Duodenal mucosa (tissue), 2 donors: ENCODE data around the gene COL4A6.

Source experiments
- H3K27ac ChIP-seq: one replicate; pipeline ENCODE4 v1.7.0; 2013; ENCODE audit warnings: low read depth, low read length
- H3K27me3 ChIP-seq, 2 donors: one replicate each; pipeline ENCODE4 v1.7.0; 2013; ENCODE audit warnings: low read length in 2 of 2, control low read depth in 1 of 2; ENCODE audit not compliant: insufficient read depth in 2 of 2, control insufficient read depth in 1 of 2
- H3K36me3 ChIP-seq, 2 donors: one replicate each; pipeline ENCODE4 v1.7.0; 2013; ENCODE audit warnings: low read length in 2 of 2, control low read depth in 1 of 2; ENCODE audit not compliant: insufficient read depth in 2 of 2, control insufficient read depth in 1 of 2
- H3K4me1 ChIP-seq, 2 donors: one replicate each; pipeline ENCODE4 v1.7.0; 2013; ENCODE audit warnings: low read length in 2 of 2, control low read depth in 1 of 2; ENCODE audit not compliant: insufficient read depth in 2 of 2, control insufficient read depth in 1 of 2
- H3K4me3 ChIP-seq, 2 donors: one replicate each; pipeline ENCODE4 v1.7.0; 2013; ENCODE audit warnings: low read length in 2 of 2, low read depth in 1 of 2
- H3K9ac ChIP-seq, 2 donors: one replicate each; pipeline ENCODE4 v1.7.0; 2013; ENCODE audit warnings: low read length in 2 of 2, low read depth in 1 of 2
- H3K9me3 ChIP-seq, 2 donors: one replicate each; pipeline ENCODE4 v1.7.0; 2013; ENCODE audit warnings: low read length in 2 of 2, control low read depth in 1 of 2; ENCODE audit not compliant: control insufficient read depth in 1 of 2

The COL4A6 gene

GRCh38 chrX:108257556-108257955 lies 180.7 kb downstream of the COL4A6 start:
- H3K9me3 ChIP-seq = no peaks in the 10 kb centered on the region
- H3K27ac ChIP-seq = no peak overlapping the region
- H3K36me3 ChIP-seq = no peaks in the 10 kb centered on the region
- no peaks in the 10 kb centered on the region for H3K4me1 ChIP-seq
- H3K27me3 ChIP-seq = no peaks in the 10 kb centered on the region
- no peak overlapping the region for H3K9ac ChIP-seq
- H3K4me3 ChIP-seq = no peak overlapping the region

GRCh38 chrX:108254636-108255035 lies 183.6 kb downstream of the COL4A6 start:
- Histone ChIP-seq H3K4me3 (no peak overlapping the region), H3K27ac (no peak overlapping the region)

GRCh38 chrX:108250654-108251579 lies 187.3 kb downstream of the COL4A6 start:
- H3K4me3 ChIP-seq = no peak overlapping the region
- H3K4me1 ChIP-seq = no peaks in the 10 kb centered on the region
- H3K36me3 ChIP-seq = no peaks in the 10 kb centered on the region
- H3K27ac ChIP-seq = no peak overlapping the region
- H3K9me3 ChIP-seq = no peaks in the 10 kb centered on the region
- no peak overlapping the region for H3K9ac ChIP-seq
- no peaks in the 10 kb centered on the region for H3K27me3 ChIP-seq

More at GRCh38 chrX:108254636-108255035, 183.6 kb downstream of the COL4A6 start:
- Histone ChIP-seq H3K36me3 (no peaks in the 10 kb centered on the region), H3K4me1 (no peaks in the 10 kb centered on the region), H3K27me3 (no peaks in the 10 kb centered on the region), H3K9ac (no peak overlapping the region), H3K9me3 (no peaks in the 10 kb centered on the region)

- H3K36me3 ChIP-seq = no peaks in the 10 kb centered on the region
- no peak overlapping the region for H3K4me3 ChIP-seq
- H3K27me3 ChIP-seq = no peaks in the 10 kb centered on the region
- H3K9me3 ChIP-seq = no peaks in the 10 kb centered on the region
- H3K27ac ChIP-seq = no peak overlapping the region
- no peak overlapping the region for H3K9ac ChIP-seq
- H3K4me1 ChIP-seq = no peaks in the 10 kb centered on the region
Measured at GRCh38 chrX:108246304-108246954, 191.8 kb downstream of the COL4A6 start.

GRCh38 chrX:108245462-108245861 lies 192.8 kb downstream of the COL4A6 start:
- Histone ChIP-seq H3K9me3 (no peaks in the 10 kb centered on the region), H3K27me3 (no peaks in the 10 kb centered on the region), H3K4me1 (no peaks in the 10 kb centered on the region), H3K36me3 (no peaks in the 10 kb centered on the region), H3K27ac (no peak overlapping the region), H3K9ac (no peak overlapping the region), H3K4me3 (no peak overlapping the region)

- H3K27ac ChIP-seq = no peak overlapping the region
- no peaks in the 10 kb centered on the region for H3K27me3 ChIP-seq
- no peak overlapping the region for H3K9ac ChIP-seq
- H3K36me3 ChIP-seq = no peaks in the 10 kb centered on the region
- no peak overlapping the region for H3K4me3 ChIP-seq
- no peaks in the 10 kb centered on the region for H3K4me1 ChIP-seq
- no peaks in the 10 kb centered on the region for H3K9me3 ChIP-seq
Measured at GRCh38 chrX:108235986-108236385, 202.2 kb downstream of the COL4A6 start.

GRCh38 chrX:108230574-108230973 lies 207.6 kb downstream of the COL4A6 start:
- H3K9me3 ChIP-seq = no peaks in the 10 kb centered on the region
- H3K27ac ChIP-seq = no peak overlapping the region
- no peaks in the 10 kb centered on the region for H3K36me3 ChIP-seq
- H3K27me3 ChIP-seq = no peaks in the 10 kb centered on the region
- no peak overlapping the region for H3K4me3 ChIP-seq
- no peaks in the 10 kb centered on the region for H3K4me1 ChIP-seq
- H3K9ac ChIP-seq = no peak overlapping the region

GRCh38 chrX:108224727-108225621 lies 213.2 kb downstream of the COL4A6 start:
- Histone ChIP-seq H3K4me3 (no peak overlapping the region), H3K9ac (no peak overlapping the region), H3K36me3 (no peaks in the 10 kb centered on the region), H3K27me3 (no peaks in the 10 kb centered on the region), H3K4me1 (peaks cover 4 to 6% of the 10 kb centered on the region in 2 donors), H3K27ac (no peak overlapping the region), H3K9me3 (no peaks in the 10 kb centered on the region)

GRCh38 chrX:108224218-108224617 lies 214.0 kb downstream of the COL4A6 start:
- H3K27ac ChIP-seq = no peak overlapping the region
- H3K4me3 ChIP-seq = no peak overlapping the region
- no peak overlapping the region for H3K9ac ChIP-seq
- no peaks in the 10 kb centered on the region for H3K9me3 ChIP-seq
- peaks cover 9 to 13% of the 10 kb centered on the region in 2 donors for H3K4me1 ChIP-seq
- H3K27me3 ChIP-seq = no peaks in the 10 kb centered on the region
- H3K36me3 ChIP-seq = no peaks in the 10 kb centered on the region
